DMS79 (cell line): ENCODE measurements around the gene UMAD1.
A peak's percentile ranks its signal among the peaks of the same experiment; 100 is the strongest.
"Not testable (repeated sequence)": the region's sequence is repeated elsewhere in the genome, so short reads cannot be mapped to it uniquely, and the experiment has no call there.

ENCODE experiments used
- DNase-seq: peaks from one replicate; lab custom pipeline; 2025; lab: John Stamatoyannopoulos, UW

UMAD1 gene

GRCh38 chr7:7652798-7653540, 12.4 kb downstream of the UMAD1 start:
- no peak for DNase-seq

GRCh38 chr7:7653593-7654187, 13.1 kb downstream of the UMAD1 start:
- DNase-seq, result no peak

- DNase-seq, result no peak
These were observed 14.6 kb downstream of the UMAD1 start for GRCh38 chr7:7654964-7655715.

- not testable (repeated sequence) for DNase-seq
These were observed 15.9 kb downstream of the UMAD1 start for GRCh38 chr7:7656459-7656858.

GRCh38 chr7:7662527-7662926, 22.0 kb downstream of the UMAD1 start:
- DNase-seq, result no peak

- DNase-seq, result no peak
These were observed 23.7 kb downstream of the UMAD1 start for GRCh38 chr7:7664291-7664690.

- DNase-seq, result no peak
These were observed 24.5 kb downstream of the UMAD1 start for GRCh38 chr7:7665031-7665430.

GRCh38 chr7:7667187-7667586, 26.6 kb downstream of the UMAD1 start:
- no peak for DNase-seq

- DNase-seq, result no peak
These were observed 28.2 kb downstream of the UMAD1 start for GRCh38 chr7:7668706-7669105.

GRCh38 chr7:7670490-7670889, 29.9 kb downstream of the UMAD1 start:
- DNase-seq, result no peak

GRCh38 chr7:7671361-7671760, 30.8 kb downstream of the UMAD1 start:
- no peak for DNase-seq

GRCh38 chr7:7672545-7673239, 32.1 kb downstream of the UMAD1 start:
- DNase-seq, result no peak

- DNase-seq, result no peak
These were observed 32.6 kb downstream of the UMAD1 start for GRCh38 chr7:7673240-7673550.

GRCh38 chr7:7675686-7676085, 35.1 kb downstream of the UMAD1 start:
- no peak for DNase-seq

GRCh38 chr7:7679640-7680039, 39.1 kb downstream of the UMAD1 start:
- not testable (repeated sequence) for DNase-seq

- peak; percentile 70 for DNase-seq
These were observed 40.8 kb downstream of the UMAD1 start for GRCh38 chr7:7681191-7681935.

GRCh38 chr7:7681936-7682329, 41.4 kb downstream of the UMAD1 start:
- peak; percentile 39 for DNase-seq

- no peak for DNase-seq
These were observed 42.3 kb downstream of the UMAD1 start for GRCh38 chr7:7682861-7683260.

GRCh38 chr7:7686811-7687508, 46.4 kb downstream of the UMAD1 start:
- DNase-seq, result no peak

GRCh38 chr7:7687800-7688199, 47.2 kb downstream of the UMAD1 start:
- DNase-seq, result no peak

GRCh38 chr7:7688310-7688709, 47.8 kb downstream of the UMAD1 start:
- no peak for DNase-seq
